Retinal pigment epithelial cell (primary cell): ENCODE data around the gene KCNAB1.

ENCODE experiments used
- DNase-seq: peaks from one replicate; pipeline ENCODE4 v3.0.0-alpha.2; 2010; ENCODE audit warnings: low read depth
- H3K4me3 ChIP-seq: 2 replicates; pipeline ENCODE4 v1.5.1; 2011; ENCODE audit warnings: mild to moderate bottlenecking, low read length, control low read depth, moderate library complexity
- TF ChIP-seq, protein P1 (sequence below): conservative IDR thresholded peaks from 2 replicates; pipeline ENCODE4 v1.5.1; 2011; ENCODE audit warnings: low read depth, low read length, control low read depth, inconsistent platforms

KCNAB1 gene

GRCh38 chr3:156330415-156330814 is 210.0 kb downstream of the KCNAB1 start:
- no peak overlapping the region for H3K4me3 ChIP-seq
- TF ChIP-seq, protein P1, sequence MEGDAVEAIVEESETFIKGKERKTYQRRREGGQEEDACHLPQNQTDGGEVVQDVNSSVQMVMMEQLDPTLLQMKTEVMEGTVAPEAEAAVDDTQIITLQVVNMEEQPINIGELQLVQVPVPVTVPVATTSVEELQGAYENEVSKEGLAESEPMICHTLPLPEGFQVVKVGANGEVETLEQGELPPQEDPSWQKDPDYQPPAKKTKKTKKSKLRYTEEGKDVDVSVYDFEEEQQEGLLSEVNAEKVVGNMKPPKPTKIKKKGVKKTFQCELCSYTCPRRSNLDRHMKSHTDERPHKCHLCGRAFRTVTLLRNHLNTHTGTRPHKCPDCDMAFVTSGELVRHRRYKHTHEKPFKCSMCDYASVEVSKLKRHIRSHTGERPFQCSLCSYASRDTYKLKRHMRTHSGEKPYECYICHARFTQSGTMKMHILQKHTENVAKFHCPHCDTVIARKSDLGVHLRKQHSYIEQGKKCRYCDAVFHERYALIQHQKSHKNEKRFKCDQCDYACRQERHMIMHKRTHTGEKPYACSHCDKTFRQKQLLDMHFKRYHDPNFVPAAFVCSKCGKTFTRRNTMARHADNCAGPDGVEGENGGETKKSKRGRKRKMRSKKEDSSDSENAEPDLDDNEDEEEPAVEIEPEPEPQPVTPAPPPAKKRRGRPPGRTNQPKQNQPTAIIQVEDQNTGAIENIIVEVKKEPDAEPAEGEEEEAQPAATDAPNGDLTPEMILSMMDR, result no peak
- DNase-seq, result no peak

GRCh38 chr3:156332304-156332703 is 211.9 kb downstream of the KCNAB1 start:
- no peak overlapping the region for H3K4me3 ChIP-seq
- TF ChIP-seq, protein P1, result no peak
- DNase-seq, result no peak

DNA sequence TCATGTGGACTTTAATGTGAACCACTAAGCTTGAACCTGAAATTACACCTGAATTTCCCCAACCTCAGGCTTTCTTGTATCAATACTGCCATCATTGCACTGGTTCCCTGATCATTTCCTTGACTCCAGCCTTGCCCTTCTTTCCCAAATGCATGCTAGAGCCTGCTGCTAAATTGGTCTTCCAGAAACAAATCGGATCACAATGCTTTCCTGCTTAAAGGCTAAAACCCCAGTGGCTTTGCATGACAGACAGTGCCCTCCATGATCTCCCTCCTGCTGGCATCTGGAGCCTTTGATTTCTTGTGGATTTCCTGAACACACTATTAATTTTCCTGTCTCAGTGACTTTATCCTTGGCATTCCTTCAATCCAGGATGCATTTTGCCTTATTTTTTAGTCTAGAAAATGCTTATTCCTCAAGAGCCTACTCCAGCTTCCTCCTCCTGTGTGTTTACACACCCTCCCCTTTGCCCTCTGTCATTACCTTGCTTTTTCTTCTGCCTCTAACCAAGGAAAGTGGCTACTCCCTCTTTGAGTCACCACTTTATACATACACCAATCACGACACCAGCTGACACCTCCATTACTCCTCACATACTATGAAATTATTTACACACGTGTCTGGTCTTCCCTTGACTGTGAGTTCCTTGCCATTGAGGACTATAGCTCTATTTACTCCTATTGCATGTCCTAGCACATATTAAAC is 214.6 kb downstream of the KCNAB1 start:
- no peak overlapping the region for H3K4me3 ChIP-seq
- DNase-seq, result no peak
- TF ChIP-seq, protein P1, result no peak

DNA sequence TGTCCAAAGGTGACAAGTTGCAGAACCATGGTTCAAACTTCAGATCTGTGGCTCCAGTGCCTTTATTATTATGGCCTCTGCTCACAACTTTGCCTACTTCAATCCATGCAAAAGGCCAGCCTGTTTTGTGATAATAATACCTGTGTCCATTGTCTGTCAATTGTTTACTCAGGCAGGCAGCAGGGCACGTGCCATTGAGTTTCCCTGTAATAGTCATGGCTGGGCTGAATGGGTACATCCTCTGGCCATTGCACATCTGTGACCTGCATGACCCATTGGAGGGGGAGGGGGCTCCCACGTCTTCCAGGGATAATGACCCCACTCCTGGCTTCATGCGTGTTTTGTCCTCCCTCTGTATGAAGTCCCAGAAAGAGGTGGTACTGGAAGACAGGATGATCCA is 219.1 kb downstream of the KCNAB1 start:
- TF ChIP-seq, protein P1, result no peak
- H3K4me3 ChIP-seq, result no peak overlapping the region
- DNase-seq, result no peak

- TF ChIP-seq, protein P1, result no peak
- no peak for DNase-seq
- H3K4me3 ChIP-seq, result no peak overlapping the region
Measured at GRCh38 chr3:156341332-156341731, 221.0 kb downstream of the KCNAB1 start.

DNA sequence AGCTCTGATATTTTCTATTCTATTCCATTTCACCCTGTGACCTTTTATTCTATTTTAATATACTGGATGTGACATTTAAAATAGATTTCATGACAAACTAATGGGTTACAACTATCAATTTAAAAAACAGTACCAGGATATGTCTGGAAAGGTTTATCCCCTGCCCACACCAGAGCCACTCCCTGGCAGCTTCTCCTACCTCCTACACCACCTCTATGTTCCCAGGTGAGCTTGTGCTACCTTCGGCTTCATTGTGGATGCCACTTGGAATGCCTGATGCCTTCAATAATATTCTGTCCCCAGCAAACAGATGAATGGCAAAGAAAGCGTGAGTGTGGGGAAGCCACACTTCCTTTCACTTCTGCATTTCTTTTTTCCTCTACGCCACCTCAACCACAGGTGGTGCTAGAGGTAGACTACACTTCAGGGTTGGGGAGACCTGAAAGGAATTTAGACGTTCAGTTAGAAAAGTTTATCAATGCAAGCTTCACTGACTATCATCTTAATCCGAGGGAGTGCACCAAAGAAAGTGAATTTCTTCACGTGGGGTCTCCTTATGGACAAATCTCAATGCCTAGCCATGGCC is 221.5 kb downstream of the KCNAB1 start:
- DNase-seq, result no peak
- TF ChIP-seq, protein P1, result no peak
- H3K4me3 ChIP-seq, result no peak overlapping the region

GRCh38 chr3:156344215-156344614 is 223.8 kb downstream of the KCNAB1 start:
- no peak overlapping the region for H3K4me3 ChIP-seq
- TF ChIP-seq, protein P1, result no peak
- no peak for DNase-seq
